ENCODE measurements around the gene CCNY.

Gene CCNY

DNA sequence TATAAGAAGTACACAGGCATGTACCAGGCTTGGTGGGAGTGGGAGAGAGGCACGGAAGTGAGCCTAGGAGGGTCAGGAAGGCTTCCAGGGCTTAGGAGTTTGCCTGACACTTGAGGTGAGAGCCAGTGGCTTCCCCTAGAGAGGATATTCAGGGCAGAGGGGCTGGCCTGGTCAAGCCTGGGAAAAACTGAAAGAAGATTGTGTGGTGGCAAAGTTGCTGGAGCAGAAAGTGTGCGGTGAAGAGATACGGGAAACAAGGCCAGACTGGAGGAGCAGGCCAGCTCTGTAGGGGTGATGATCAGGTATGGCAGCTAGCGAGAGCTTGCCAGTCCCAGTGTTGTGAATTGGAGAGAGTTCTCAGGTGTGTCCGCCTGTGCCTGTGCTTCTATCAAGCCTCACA lies 129.9 kb downstream of the CCNY start:
- no peak for TF ChIP-seq CTCF (IDR thresholded peaks at IDR 0.05)
- Histone ChIP-seq H3K4me3 (no peak overlapping the region), H3K27ac (no peak overlapping the region)
- DNase-seq (ENCODE audit: low spot score), result no peak

GRCh38 chr10:35466661-35467060 lies 130.4 kb downstream of the CCNY start:
- TF ChIP-seq CTCF (IDR thresholded peaks at IDR 0.05), result no peak
- no peak overlapping the region for H3K4me3 ChIP-seq
- no peak overlapping the region for H3K27ac ChIP-seq
- DNase-seq (ENCODE audit: low spot score), result no peak

GRCh38 chr10:35467186-35467585 lies 130.9 kb downstream of the CCNY start:
- Histone ChIP-seq H3K27ac (no peak overlapping the region), H3K4me3 (no peak overlapping the region)
- no peak for TF ChIP-seq CTCF (IDR thresholded peaks at IDR 0.05)
- no peak for DNase-seq (ENCODE audit: low spot score)

DNA sequence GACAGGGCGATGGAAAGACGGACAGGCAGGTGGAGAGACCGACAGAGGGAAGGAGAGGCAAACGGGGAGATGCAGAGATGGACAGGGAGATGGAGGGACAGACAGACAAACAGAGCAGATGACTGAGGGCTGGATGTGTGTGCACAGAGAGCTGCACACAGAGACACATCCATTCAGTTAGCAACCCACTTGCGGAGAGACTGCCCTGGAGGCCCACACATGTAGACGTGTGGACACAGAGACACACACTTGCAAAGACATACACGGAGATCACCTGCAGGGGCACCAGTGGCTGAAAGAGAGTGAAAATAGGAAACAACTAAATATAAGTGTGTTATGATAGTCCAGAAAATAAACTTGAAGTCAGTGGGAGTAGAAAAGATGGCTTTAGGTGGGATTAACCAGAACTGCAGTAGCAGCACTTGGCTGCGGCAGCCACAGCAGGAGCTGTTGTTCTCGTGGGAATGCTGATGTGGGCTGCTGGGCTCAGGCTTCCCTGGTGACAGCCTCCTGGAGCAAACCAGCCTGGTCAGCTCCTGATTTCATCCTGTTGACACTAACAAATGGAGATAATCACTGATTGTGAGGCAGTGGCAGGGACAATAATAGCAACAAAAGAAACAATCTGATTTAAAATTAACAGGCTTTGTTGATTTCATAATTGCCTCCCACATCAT lies 134.1 kb downstream of the CCNY start:
- Histone ChIP-seq H3K27ac (no peak overlapping the region), H3K4me3 (no peak overlapping the region)
- DNase-seq (ENCODE audit: low spot score), result no peak
- TF ChIP-seq CTCF (IDR thresholded peaks at IDR 0.05), result no peak

- Histone ChIP-seq H3K27ac (no peak overlapping the region), H3K4me3 (no peak overlapping the region)
- DNase-seq (ENCODE audit: low spot score), result no peak
- TF ChIP-seq CTCF (IDR thresholded peaks at IDR 0.05), result no peak
Observed at GRCh38 chr10:35470925-35471315, 134.6 kb downstream of the CCNY start.

DNA sequence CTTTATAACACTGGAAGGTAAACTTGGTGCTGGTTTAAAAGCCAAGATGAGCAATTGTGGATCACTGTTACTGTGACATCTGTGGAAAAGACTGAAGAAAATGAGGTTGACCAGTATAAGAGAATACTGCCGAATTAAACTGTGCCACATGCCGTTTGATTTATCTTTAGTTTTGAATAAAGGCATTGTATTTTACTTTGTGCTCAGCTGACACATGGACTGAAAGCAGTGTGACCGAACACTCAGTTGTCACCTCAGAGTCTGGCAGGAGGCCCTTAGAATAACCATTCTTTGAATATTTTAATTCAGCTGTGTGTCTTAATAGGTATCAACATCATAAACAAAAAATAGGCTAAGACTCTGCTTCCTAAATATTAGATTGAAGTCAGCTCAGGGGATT lies 135.1 kb downstream of the CCNY start:
- DNase-seq (ENCODE audit: low spot score), result no peak
- H3K27ac ChIP-seq, result no peak overlapping the region
- TF ChIP-seq CTCF (IDR thresholded peaks at IDR 0.05), result no peak
- H3K4me3 ChIP-seq, result no peak overlapping the region

DNA sequence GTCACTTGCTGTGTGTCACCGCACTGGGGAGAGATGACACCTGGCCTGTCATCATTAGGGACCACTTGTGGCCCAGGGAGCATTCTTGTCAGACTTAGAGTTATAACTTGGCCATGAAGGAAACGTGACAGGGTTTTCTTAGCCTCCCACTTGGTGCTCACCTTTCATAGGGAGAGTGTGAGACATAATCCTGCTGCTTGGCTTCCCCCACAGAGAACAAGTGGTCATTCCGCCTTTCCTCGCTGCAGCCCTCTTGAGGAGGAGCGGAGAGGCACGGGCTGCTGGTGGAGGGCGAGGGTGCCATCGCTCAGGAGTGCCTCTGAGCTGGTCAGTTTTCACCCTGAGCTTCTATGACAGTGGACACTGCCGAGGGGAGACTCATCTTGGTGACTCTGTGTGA lies 143.8 kb downstream of the CCNY start:
- no peak overlapping the region for H3K4me3 ChIP-seq
- H3K27ac ChIP-seq, result no peak overlapping the region
- TF ChIP-seq CTCF (IDR thresholded peaks at IDR 0.05), result no peak
- no peak for DNase-seq (ENCODE audit: low spot score)
